GM15510 (cell line): Measurements from ENCODE around the gene ZNF335.

Experiments used
- POLR2A ChIP-seq: IDR thresholded peaks from 3 replicates; pipeline ENCODE4 v1.6.1; 2011; ENCODE audit warnings: borderline replicate concordance; ENCODE audit not compliant: insufficient read length; ENCODE audit errors: extremely low read depth

ZNF335 gene

GRCh38 chr20:46010491-46011391 is 38.7 kb upstream of the ZNF335 start:
- no peak for TF ChIP-seq POLR2A

- no peak for TF ChIP-seq POLR2A
Measured at GRCh38 chr20:46009816-46010215, 37.8 kb upstream of the ZNF335 start.

- no peak for TF ChIP-seq POLR2A
Measured at GRCh38 chr20:46007671-46008070, 35.7 kb upstream of the ZNF335 start.

- no peak for TF ChIP-seq POLR2A
Measured at GRCh38 chr20:46006964-46007363, 35.0 kb upstream of the ZNF335 start.

- TF ChIP-seq POLR2A: no peak
Measured at GRCh38 chr20:46006022-46006705, 34.2 kb upstream of the ZNF335 start.

GRCh38 chr20:46004889-46005473 is 33.0 kb upstream of the ZNF335 start:
- TF ChIP-seq POLR2A: no peak

GRCh38 chr20:46004187-46004586 is 32.2 kb upstream of the ZNF335 start:
- TF ChIP-seq POLR2A: no peak

GRCh38 chr20:46002008-46002407 is 30.0 kb upstream of the ZNF335 start:
- TF ChIP-seq POLR2A: no peak

- TF ChIP-seq POLR2A: no peak
Measured at GRCh38 chr20:46001498-46001897, 29.5 kb upstream of the ZNF335 start.

- TF ChIP-seq POLR2A: no peak
Measured at GRCh38 chr20:46000262-46000996, 28.4 kb upstream of the ZNF335 start.

GRCh38 chr20:45999557-46000261 is 27.7 kb upstream of the ZNF335 start:
- TF ChIP-seq POLR2A: no peak

GRCh38 chr20:45998761-45999160 is 26.8 kb upstream of the ZNF335 start:
- no peak for TF ChIP-seq POLR2A

- TF ChIP-seq POLR2A: no peak
Measured at GRCh38 chr20:45998337-45998736, 26.3 kb upstream of the ZNF335 start.

GRCh38 chr20:45997187-45997586 is 25.2 kb upstream of the ZNF335 start:
- TF ChIP-seq POLR2A: no peak

- no peak for TF ChIP-seq POLR2A
Measured at GRCh38 chr20:45994761-45995493, 22.9 kb upstream of the ZNF335 start.
